Neural cell (in vitro differentiated cells): Measurements from ENCODE around the gene DAGLB. TPM values are rescaled to one million over a fixed set of nuclear protein-coding genes. Genes with fewer than 3 reads are reported as not detected.

Experiments used
- H2AFZ ChIP-seq: fragments of 200-600, 300-800 bp; sonication (generic), shearing (Covaris generic); 2 replicates; pipeline ENCODE4 v1.6.0; 2014; ENCODE audit warnings: low read depth, mild to moderate bottlenecking, antibody characterized with exemption, low read length, moderate library complexity
- H3F3A ChIP-seq: fragments of 200-600 bp; shearing (Covaris generic); 2 replicates; pipeline ENCODE4 v1.6.1; 2016; ENCODE audit warnings: mild to moderate bottlenecking, moderate library complexity, mixed read lengths, antibody characterized with exemption, low read length; ENCODE audit not compliant: insufficient read depth, poor library complexity, severe bottlenecking
- H3K27ac ChIP-seq: fragments of 200-600, 300-800 bp; sonication (generic), shearing (Covaris generic); 2 replicates; pipeline ENCODE4 v1.5.1; 2014; ENCODE audit warnings: mild to moderate bottlenecking, low read length, moderate library complexity
- H3K27me3 ChIP-seq: fragments of 300-800, 200-600 bp; sonication (generic), shearing (Covaris generic); 2 replicates; pipeline ENCODE4 v1.6.0; 2014; ENCODE audit warnings: mild to moderate bottlenecking, low read depth, low read length, moderate library complexity; ENCODE audit not compliant: insufficient read depth
- H3K36me3 ChIP-seq: fragments of 300-800, 200-600 bp; sonication (generic), shearing (Covaris generic); 2 replicates; pipeline ENCODE4 v1.5.1; 2014; ENCODE audit warnings: mild to moderate bottlenecking, antibody characterized with exemption, low read length, moderate library complexity; ENCODE audit not compliant: insufficient read depth
- H3K4me2 ChIP-seq: fragments of 300-800, 200-600 bp; sonication (generic), shearing (Covaris generic); 2 replicates; pipeline ENCODE4 v1.6.0; 2014; ENCODE audit warnings: mild to moderate bottlenecking, low read length
- H3K4me3 ChIP-seq: fragments of 300-800, 200-600 bp; sonication (generic), shearing (Covaris generic); 2 replicates; pipeline ENCODE4 v1.5.1; 2014; ENCODE audit warnings: mild to moderate bottlenecking, low read length, moderate library complexity
- H3K79me2 ChIP-seq: fragments of 200-600 bp; shearing (Covaris generic); replicated peaks from 2 replicates; pipeline ENCODE4 v1.6.0; 2014; ENCODE audit warnings: mild to moderate bottlenecking, low read length, moderate library complexity; ENCODE audit not compliant: insufficient read depth
- H3K9ac ChIP-seq: fragments of 300-800, 200-600 bp; sonication (generic), shearing (Covaris generic); 2 replicates; pipeline ENCODE4 v1.6.1; 2016; ENCODE audit warnings: mild to moderate bottlenecking, low read length, mixed read lengths
- H3K9me2 ChIP-seq: fragments of 200-600 bp; shearing (Covaris generic); 2 replicates; pipeline ENCODE4 v1.6.1; 2016; ENCODE audit warnings: mild to moderate bottlenecking, low read length, mixed read lengths; ENCODE audit not compliant: insufficient read depth
- H3K9me3 ChIP-seq: fragments of 200-600, 300-800 bp; sonication (generic), shearing (Covaris generic); 2 replicates; pipeline ENCODE4 v1.6.1; 2016; ENCODE audit warnings: mild to moderate bottlenecking, mixed run types, low read length, moderate library complexity, mixed read lengths
- H4K20me1 ChIP-seq: fragments of 200-600 bp; shearing (Covaris generic); 2 replicates; pipeline ENCODE4 v1.6.1; 2016; ENCODE audit warnings: mild to moderate bottlenecking, mixed run types; ENCODE audit not compliant: insufficient read depth
- CTCF ChIP-seq: fragments of 450-650 bp; IDR thresholded peaks from 2 replicates; pipeline ENCODE4 v1.5.1; 2014; ENCODE audit warnings: antibody characterized with exemption, mild to moderate bottlenecking, moderate library complexity; ENCODE audit not compliant: poor library complexity, severe bottlenecking
- EP300 ChIP-seq: fragments of 450-650 bp; conservative IDR thresholded peaks from 2 replicates; pipeline ENCODE4 v1.6.1; 2014; ENCODE audit warnings: antibody characterized with exemption, mild to moderate bottlenecking, moderate library complexity; ENCODE audit not compliant: poor library complexity, severe bottlenecking
- EZH2 ChIP-seq: fragments of 200-600, 300-800 bp; shearing (Covaris generic), sonication (generic); IDR thresholded peaks from 2 replicates; pipeline ENCODE4 v1.6.1; 2014; ENCODE audit warnings: antibody characterized with exemption, low read length, borderline replicate concordance, mild to moderate bottlenecking; ENCODE audit not compliant: insufficient read depth, poor library complexity, severe bottlenecking
- MXI1 ChIP-seq: fragments of 450-650 bp; conservative IDR thresholded peaks from 2 replicates; pipeline ENCODE4 v1.6.1; 2014; ENCODE audit warnings: antibody characterized with exemption, mild to moderate bottlenecking; ENCODE audit not compliant: poor library complexity, severe bottlenecking
- POLR2AphosphoS5 ChIP-seq: IDR thresholded peaks from 2 replicates; pipeline ENCODE4 v1.6.1; 2012
- RAD21 ChIP-seq: fragments of 450-650 bp; conservative IDR thresholded peaks from 2 replicates; pipeline ENCODE4 v1.6.1; 2014; ENCODE audit warnings: antibody characterized with exemption, mild to moderate bottlenecking, moderate library complexity
- REST ChIP-seq: IDR thresholded peaks from 2 replicates; pipeline ENCODE4 v1.6.1; 2012; ENCODE audit warnings: borderline replicate concordance
- SMC3 ChIP-seq: fragments of 450-650 bp; conservative IDR thresholded peaks from 2 replicates; pipeline ENCODE4 v1.6.1; 2014; ENCODE audit warnings: antibody characterized with exemption, mild to moderate bottlenecking, moderate library complexity; ENCODE audit not compliant: poor library complexity
- TAF1 ChIP-seq: IDR thresholded peaks from 2 replicates; pipeline ENCODE4 v1.6.1; 2012; ENCODE audit warnings: low read depth
- polyA plus RNA-seq: library from polyadenylated mRNA; depleted of rRNA; stranded (reverse); fragments of >200 nt; gene quantifications from 2 replicates; pipeline ENCODE4 v1.2.3, GENCODE V29; 2014

DAGLB gene
- polyA plus RNA-seq, 1 donor from 2014 or later: 32.3 TPM

GRCh38 chr7:6446838-6447580, 745 bp downstream of the DAGLB start:
- Histone ChIP-seq H3K9me3 (no peaks in the 10 kb centered on the region), H3K4me2 (peak overlapping the region; percentile 55), H3K36me3 (peaks cover 5% of the 10 kb centered on the region), H3K27me3 (no peaks in the 10 kb centered on the region), H3K79me2 (peaks cover 33% of the 10 kb centered on the region), H2AFZ (peak overlapping the region; percentile 96), H3K9ac (peak overlapping the region; percentile 95), H3K27ac (peak overlapping the region; percentile 93), H3K9me2 (no peaks in the 10 kb centered on the region), H3F3A (no peaks in the 10 kb centered on the region), H3K4me3 (peak overlapping the region; percentile 97), H4K20me1 (no peaks in the 10 kb centered on the region)
- TF ChIP-seq CTCF (no peak), REST (peak; percentile 71), EZH2 (no peak), RAD21 (no peak), MXI1 (no peak), POLR2AphosphoS5 (peak; percentile 28), EP300 (peak; percentile 21), SMC3 (peak; percentile 7), TAF1 (no peak)

GRCh38 chr7:6444516-6445269, 3.1 kb downstream of the DAGLB start:
- Histone ChIP-seq H3K36me3 (peaks cover 8% of the 10 kb centered on the region), H3F3A (no peaks in the 10 kb centered on the region), H3K9ac (no peak overlapping the region), H3K9me3 (no peaks in the 10 kb centered on the region), H2AFZ (no peak overlapping the region), H3K79me2 (peaks cover 36% of the 10 kb centered on the region), H3K4me3 (no peak overlapping the region), H3K27ac (no peak overlapping the region), H3K27me3 (no peaks in the 10 kb centered on the region), H4K20me1 (no peaks in the 10 kb centered on the region), H3K9me2 (no peaks in the 10 kb centered on the region), H3K4me2 (no peak overlapping the region)
- TF ChIP-seq SMC3: no peak
- TF ChIP-seq EZH2: no peak
- TF ChIP-seq REST: no peak
- TF ChIP-seq RAD21: no peak
- TF ChIP-seq POLR2AphosphoS5: no peak
- TF ChIP-seq CTCF: no peak
